ENCODE data around the gene ERN2.

DNA sequence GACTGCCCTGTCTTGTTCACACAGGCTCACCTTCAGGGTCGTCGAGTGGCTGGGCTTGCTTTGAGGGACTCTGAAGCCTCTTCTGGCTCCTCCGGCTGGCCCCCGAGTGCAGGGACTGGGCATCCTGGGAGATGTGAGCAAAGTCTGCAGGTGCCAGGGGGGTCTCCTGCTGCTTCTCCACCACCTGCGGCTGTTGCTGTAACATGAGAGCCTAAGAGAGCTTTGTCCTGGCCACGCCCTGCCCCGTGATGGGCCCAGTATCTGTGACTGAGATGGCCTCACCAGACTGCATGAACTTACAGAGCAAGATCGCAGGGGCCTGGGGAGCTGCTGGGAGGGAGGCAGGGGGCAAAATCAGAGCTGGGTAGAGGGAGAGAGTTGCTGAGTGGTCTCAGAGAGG lies 12.5 kb downstream of the ERN2 start:
- TF ChIP-seq, protein P1, sequence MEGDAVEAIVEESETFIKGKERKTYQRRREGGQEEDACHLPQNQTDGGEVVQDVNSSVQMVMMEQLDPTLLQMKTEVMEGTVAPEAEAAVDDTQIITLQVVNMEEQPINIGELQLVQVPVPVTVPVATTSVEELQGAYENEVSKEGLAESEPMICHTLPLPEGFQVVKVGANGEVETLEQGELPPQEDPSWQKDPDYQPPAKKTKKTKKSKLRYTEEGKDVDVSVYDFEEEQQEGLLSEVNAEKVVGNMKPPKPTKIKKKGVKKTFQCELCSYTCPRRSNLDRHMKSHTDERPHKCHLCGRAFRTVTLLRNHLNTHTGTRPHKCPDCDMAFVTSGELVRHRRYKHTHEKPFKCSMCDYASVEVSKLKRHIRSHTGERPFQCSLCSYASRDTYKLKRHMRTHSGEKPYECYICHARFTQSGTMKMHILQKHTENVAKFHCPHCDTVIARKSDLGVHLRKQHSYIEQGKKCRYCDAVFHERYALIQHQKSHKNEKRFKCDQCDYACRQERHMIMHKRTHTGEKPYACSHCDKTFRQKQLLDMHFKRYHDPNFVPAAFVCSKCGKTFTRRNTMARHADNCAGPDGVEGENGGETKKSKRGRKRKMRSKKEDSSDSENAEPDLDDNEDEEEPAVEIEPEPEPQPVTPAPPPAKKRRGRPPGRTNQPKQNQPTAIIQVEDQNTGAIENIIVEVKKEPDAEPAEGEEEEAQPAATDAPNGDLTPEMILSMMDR (IDR thresholded peaks at IDR 0.05; ENCODE audit: low read depth, low read length): no peak
- TF ChIP-seq EZH2phosphoT487 (IDR thresholded peaks at IDR 0.05; ENCODE audit: low read depth): no peak
